H1 (cell line): Measurements from ENCODE around the gene WDR53.

Experiments
- CBX8 ChIP-seq: fragments of 300-800, 300-1000 bp; sonication (generic); IDR thresholded peaks from 2 replicates; pipeline ENCODE4 v1.7.1; 2016; ENCODE audit warnings: low read depth, low read length, borderline replicate concordance
- CTCF ChIP-seq, 3 experiments: IDR thresholded peaks; 1 replicate in 2 of 3; 2 replicates in 1 of 3; pipeline versions ENCODE4 v1.5.1 to v1.6.1; 2011; ENCODE audit warnings: low read length in 3 of 3, mild to moderate bottlenecking in 3 of 3, inconsistent platforms in 2 of 3, low read depth in 1 of 3, moderate library complexity in 1 of 3; ENCODE audit not compliant: insufficient read depth in 1 of 3; ENCODE audit errors: control extremely low read depth in 1 of 3
- EP300 ChIP-seq, 2 experiments: IDR thresholded peaks; 1 replicate in 1 of 2; 2 replicates in 1 of 2; pipeline ENCODE4 v1.6.1; 2011 to 2012; ENCODE audit warnings: low read depth in 2 of 2, low read length in 2 of 2, mild to moderate bottlenecking in 2 of 2, borderline replicate concordance in 1 of 2, inconsistent platforms in 1 of 2, moderate library complexity in 1 of 2
- MAFK ChIP-seq: IDR thresholded peaks from 2 replicates; pipeline ENCODE4 v1.6.1; 2012; ENCODE audit warnings: low read depth, mild to moderate bottlenecking, improper control_type of control experiment, low read length
- POLR2A ChIP-seq, 2 experiments: IDR thresholded peaks; 1 replicate in 1 of 2; 2 replicates in 1 of 2; pipeline ENCODE4 v1.6.1; 2011; ENCODE audit warnings: low read depth in 2 of 2, low read length in 2 of 2, mild to moderate bottlenecking in 2 of 2; ENCODE audit errors: control extremely low read depth in 1 of 2
- RAD21 ChIP-seq, 2 experiments: IDR thresholded peaks in 1 of 2; conservative IDR thresholded peaks in 1 of 2; 2 replicates each; pipeline ENCODE4 v1.6.1; 2011; ENCODE audit warnings: low read depth in 2 of 2, low read length in 2 of 2, improper control_type of control experiment in 1 of 2, inconsistent platforms in 1 of 2, mild to moderate bottlenecking in 1 of 2, moderate library complexity in 1 of 2
- RFX5 ChIP-seq: IDR thresholded peaks from 2 replicates; pipeline ENCODE4 v1.6.1; 2011; ENCODE audit warnings: low read depth, low read length, improper control_type of control experiment, borderline replicate concordance
- SP1 ChIP-seq: IDR thresholded peaks from 2 replicates; pipeline ENCODE4 v1.6.1; 2011; ENCODE audit warnings: low read depth, low read length

GRCh38 chr3:196569003-196569516 is 706 bp upstream of the WDR53 start:
- no peak for TF ChIP-seq CTCF (IDR thresholded peaks at IDR 0.05; ENCODE audit: control extremely low read depth in 1 of 3, insufficient read depth in 1 of 3, low read depth in 1 of 3, low read length in 3 of 3)
- no peak for TF ChIP-seq POLR2A (IDR thresholded peaks at IDR 0.05; ENCODE audit: control extremely low read depth in 1 of 2, low read depth in 2 of 2, low read length in 2 of 2)
- TF ChIP-seq RAD21 (IDR thresholded peaks at IDR 0.05 in 1 of 2, conservative IDR thresholded peaks at IDR 0.05 in 1 of 2; ENCODE audit: low read depth in 2 of 2, low read length in 2 of 2) = no peak
- no peak for TF ChIP-seq MAFK
- TF ChIP-seq SP1 = no peak
- no peak for TF ChIP-seq RFX5
- TF ChIP-seq EP300 (IDR thresholded peaks at IDR 0.05; ENCODE audit: borderline replicate concordance in 1 of 2, low read depth in 2 of 2, low read length in 2 of 2) = no peak
- TF ChIP-seq CBX8 = no peak
